ENCODE results near the gene SLC31A1. TPM values are rescaled to one million over a fixed set of nuclear protein-coding genes. Genes with fewer than 3 reads are reported as not detected.

Gene SLC31A1
- total and polyA plus RNA-seq, 2 donors (not counting 3 experiments of a cell fraction or from before 2014, with no cell fraction given) = 13.5 to 22.7 TPM

- ChIA-PET POLR2A (no interaction called here), CTCF (no interaction called here)
- H3K27me3 ChIP-seq (ENCODE audit: control insufficient read depth in 2 of 2, insufficient read depth in 2 of 2, low read length in 2 of 2) = no peaks in the 10 kb centered on the region
- H3K36me3 ChIP-seq (ENCODE audit: control insufficient read depth in 2 of 2, extremely low read depth in 1 of 2, insufficient read depth in 2 of 2, low read length in 2 of 2) = peaks cover 0 to 2% of the 10 kb centered on the region in 2 experiments
- BruUV-seq (replicated peaks) = no TSS peak
- H2AFZ ChIP-seq (ENCODE audit: low read depth, low read length) = no peak overlapping the region
- no peak overlapping the region for H3K4me3 ChIP-seq (replicated peaks in 1 of 3; ENCODE audit: insufficient read depth in 1 of 3, low read depth in 1 of 3, low read length in 3 of 3)
- TF ChIP-seq POLR2A (IDR thresholded peaks at IDR 0.05; ENCODE audit: low read depth, low read length) = no peak
- TF ChIP-seq EZH2 (IDR thresholded peaks at IDR 0.05; ENCODE audit: borderline replicate concordance, low read depth, low read length, severe bottlenecking) = no peak
- no peak for TF ChIP-seq GATA2 (IDR thresholded peaks at IDR 0.05; ENCODE audit: insufficient read depth, insufficient read length, low read depth, low read length)
- TF ChIP-seq JUN (IDR thresholded peaks at IDR 0.05; ENCODE audit: borderline replicate concordance, insufficient read depth, insufficient read length, low read depth) = no peak
- TF ChIP-seq, protein P1, sequence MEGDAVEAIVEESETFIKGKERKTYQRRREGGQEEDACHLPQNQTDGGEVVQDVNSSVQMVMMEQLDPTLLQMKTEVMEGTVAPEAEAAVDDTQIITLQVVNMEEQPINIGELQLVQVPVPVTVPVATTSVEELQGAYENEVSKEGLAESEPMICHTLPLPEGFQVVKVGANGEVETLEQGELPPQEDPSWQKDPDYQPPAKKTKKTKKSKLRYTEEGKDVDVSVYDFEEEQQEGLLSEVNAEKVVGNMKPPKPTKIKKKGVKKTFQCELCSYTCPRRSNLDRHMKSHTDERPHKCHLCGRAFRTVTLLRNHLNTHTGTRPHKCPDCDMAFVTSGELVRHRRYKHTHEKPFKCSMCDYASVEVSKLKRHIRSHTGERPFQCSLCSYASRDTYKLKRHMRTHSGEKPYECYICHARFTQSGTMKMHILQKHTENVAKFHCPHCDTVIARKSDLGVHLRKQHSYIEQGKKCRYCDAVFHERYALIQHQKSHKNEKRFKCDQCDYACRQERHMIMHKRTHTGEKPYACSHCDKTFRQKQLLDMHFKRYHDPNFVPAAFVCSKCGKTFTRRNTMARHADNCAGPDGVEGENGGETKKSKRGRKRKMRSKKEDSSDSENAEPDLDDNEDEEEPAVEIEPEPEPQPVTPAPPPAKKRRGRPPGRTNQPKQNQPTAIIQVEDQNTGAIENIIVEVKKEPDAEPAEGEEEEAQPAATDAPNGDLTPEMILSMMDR (IDR thresholded peaks at IDR 0.05; ENCODE audit: extremely low read depth in 1 of 2, insufficient read depth in 1 of 2, low read depth in 1 of 2, low read length in 2 of 2) = no peak
- TF ChIP-seq, protein P2, sequence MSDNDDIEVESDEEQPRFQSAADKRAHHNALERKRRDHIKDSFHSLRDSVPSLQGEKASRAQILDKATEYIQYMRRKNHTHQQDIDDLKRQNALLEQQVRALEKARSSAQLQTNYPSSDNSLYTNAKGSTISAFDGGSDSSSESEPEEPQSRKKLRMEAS (IDR thresholded peaks at IDR 0.05; ENCODE audit: insufficient read depth, insufficient read length) = no peak
- no peak for TF ChIP-seq MYC (IDR thresholded peaks at IDR 0.05; ENCODE audit: low read depth, low read length)
- no peak for TF ChIP-seq FOS (IDR thresholded peaks at IDR 0.05; ENCODE audit: borderline replicate concordance, insufficient read depth, low read length)
- no peak for TF ChIP-seq POLR2AphosphoS5 (IDR thresholded peaks at IDR 0.05; ENCODE audit: insufficient read depth, low read depth, low read length)
- H4K20me1 ChIP-seq (replicated peaks; ENCODE audit: control insufficient read depth, extremely low read depth, insufficient read depth, low read length) = no peaks in the 10 kb centered on the region
- intact Hi-C loops (cut with micrococcal nuclease) = no loop called here
- H3K9me1 ChIP-seq (replicated peaks; ENCODE audit: control insufficient read depth, extremely low read depth, insufficient read depth, low read length) = no peaks in the 10 kb centered on the region
- DNase-seq (ENCODE audit: low read depth, low spot score) (no peak), FAIRE-seq (no peak)
- no peak overlapping the region for H3K9ac ChIP-seq (replicated peaks; ENCODE audit: extremely low read depth, insufficient read depth, low read length)
- no peaks in the 10 kb centered on the region for H3K79me2 ChIP-seq (ENCODE audit: control insufficient read depth, insufficient read depth, low read length)
- H3K9me3 ChIP-seq (replicated peaks; ENCODE audit: control insufficient read depth, insufficient read depth, low read length) = no peaks in the 10 kb centered on the region
- H3K4me2 ChIP-seq (ENCODE audit: insufficient read depth, low read length) = no peak overlapping the region
- H3K27ac ChIP-seq (ENCODE audit: insufficient read depth, low read depth, low read length) = no peak overlapping the region
- dilution Hi-C loops (cut with MboI; ENCODE audit: extremely low pct_ligation_motif_present, low sequenced_read_pairs) = no loop called here
- H3K4me1 ChIP-seq (ENCODE audit: control insufficient read depth, extremely low read depth, insufficient read depth, low read length) = peaks cover under 1% of the 10 kb centered on the region
Measured at GRCh38 chr9:113238859-113239232, 17.5 kb downstream of the SLC31A1 start.
